H54 (cell line): ENCODE measurements around the gene CABYR.

Experiments used
- DNase-seq: peaks from one replicate; pipeline ENCODE4 v3.0.0; 2011; ENCODE audit warnings: low spot score, mixed read lengths; ENCODE audit not compliant: insufficient read length
- FAIRE-seq: peaks from 3 replicates; lab custom pipeline; 2011; peaks lifted over from hg19 to GRCh38; lab: Jason Lieb, UNC
- POLR2A ChIP-seq: IDR thresholded peaks from 2 replicates; pipeline ENCODE4 v1.6.1; 2011; ENCODE audit warnings: low read depth, mild to moderate bottlenecking, low read length

The CABYR gene

GRCh38 chr18:24209558-24209957 is 70.7 kb downstream of the CABYR start:
- DNase-seq (no peak), FAIRE-seq (no peak)
- TF ChIP-seq POLR2A: no peak
